Activated T-cell treated with anti-CD3 and anti-CD28 coated beads, Interleukin-2, amount 50 U/mL, for 4 hours (primary cell): ENCODE results near the gene TICAM2. TPM values are rescaled to one million over a fixed set of nuclear protein-coding genes. Genes with fewer than 3 reads are reported as not detected.
"Not testable (repeated sequence)": the region's sequence is repeated elsewhere in the genome, so short reads cannot be mapped to it uniquely, and the experiment has no call there.

Experiments
- ATAC-seq, 2 donors: fragments of 200-7000 bp; cut with Tn5 transposase; one replicate each; pipeline ENCODE4 v1.10.0; 2021
- DNase-seq: peaks from one replicate; pipeline ENCODE4 v3.0.0-alpha.2; 2020
- H3K27me3 Mint-ChIP-seq: one replicate; pipeline ENCODE4 v1.8.0; 2021; ENCODE audit warnings: low read depth, mixed read lengths
- H3K36me3 Mint-ChIP-seq: one replicate; pipeline ENCODE4 v1.8.0; 2022; ENCODE audit warnings: mixed read lengths; ENCODE audit not compliant: insufficient read depth
- H3K4me1 Mint-ChIP-seq: one replicate; pipeline ENCODE4 v1.8.0; 2021; ENCODE audit warnings: low read depth, mixed read lengths
- H3K4me3 Mint-ChIP-seq: one replicate; pipeline ENCODE4 v1.8.0; 2021; ENCODE audit warnings: mild to moderate bottlenecking, moderate library complexity, mixed read lengths
- H3K9me3 Mint-ChIP-seq: one replicate; pipeline ENCODE4 v1.8.0; 2021; ENCODE audit warnings: mixed read lengths
- total RNA-seq, 3 donors: library from RNA; stranded (reverse); gene quantifications; one replicate each; pipeline ENCODE4 v1.2.1, GENCODE V29; 2021

Gene TICAM2
- under 1 TPM; 0.18 to 0.82 (median 0.48) TPM for total RNA-seq

DNA sequence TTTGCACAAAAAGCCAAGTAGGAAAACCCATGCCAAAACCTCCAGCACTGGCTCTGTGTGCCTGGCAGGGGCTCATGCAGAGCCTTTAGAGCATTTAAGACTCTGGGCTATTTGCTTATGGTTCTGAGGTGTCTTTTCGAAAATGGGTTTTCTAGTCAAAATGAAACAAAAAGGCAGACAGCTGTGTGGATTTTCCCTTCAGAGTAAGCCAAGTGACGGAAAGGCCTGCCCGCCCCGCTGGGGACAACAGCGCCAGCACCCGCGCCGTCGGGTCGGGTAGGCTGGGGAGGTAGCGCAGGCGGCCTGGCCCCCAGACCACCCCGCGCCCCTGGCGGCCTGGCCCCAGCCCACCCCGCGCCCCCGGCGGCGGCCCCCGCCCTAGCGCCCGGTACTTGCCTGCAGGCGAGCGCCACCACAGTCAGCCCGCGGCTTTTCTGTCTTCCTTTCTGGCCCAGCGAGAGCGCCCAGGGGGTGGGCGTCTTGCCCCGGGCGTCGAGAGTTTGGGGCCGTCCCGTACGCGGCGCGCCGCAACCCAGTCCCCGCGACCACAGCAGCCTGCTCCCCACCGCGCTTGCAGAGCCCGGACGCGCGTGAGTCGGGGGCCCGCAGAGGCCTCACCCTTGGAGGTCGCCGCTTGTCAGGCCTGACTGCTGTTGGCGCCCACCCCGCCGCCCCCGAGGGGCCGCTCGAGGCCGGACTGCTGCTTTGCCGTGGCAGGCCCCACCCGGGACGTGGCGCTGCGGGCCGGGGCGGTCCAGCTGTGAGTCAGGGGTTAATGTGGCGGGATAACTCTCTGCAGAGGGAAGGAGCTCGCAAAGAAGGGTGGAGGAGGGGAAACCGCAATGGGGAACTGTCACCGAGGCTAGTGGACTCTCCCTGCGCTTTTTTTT is at the start of gene TICAM2:
TSS of gene TICAM2 (minus strand) at position 779 of the 890 bp plus-strand sequence. CDS start 21,223 bp downstream, outside the sequence.
- peak; percentile 38 for DNase-seq
- peaks cover 30% of the 10 kb centered on the region for H3K4me1 Mint-ChIP-seq
- H3K4me3 Mint-ChIP-seq: peak within 1 kb of the TSS; percentile 78
- peaks cover 5% of the 10 kb centered on the region for H3K36me3 Mint-ChIP-seq
- no peaks in the 10 kb centered on the region for H3K27me3 Mint-ChIP-seq
- ATAC-seq: peak; percentile 88 to 92
- no peaks in the 10 kb centered on the region for H3K9me3 Mint-ChIP-seq

DNA sequence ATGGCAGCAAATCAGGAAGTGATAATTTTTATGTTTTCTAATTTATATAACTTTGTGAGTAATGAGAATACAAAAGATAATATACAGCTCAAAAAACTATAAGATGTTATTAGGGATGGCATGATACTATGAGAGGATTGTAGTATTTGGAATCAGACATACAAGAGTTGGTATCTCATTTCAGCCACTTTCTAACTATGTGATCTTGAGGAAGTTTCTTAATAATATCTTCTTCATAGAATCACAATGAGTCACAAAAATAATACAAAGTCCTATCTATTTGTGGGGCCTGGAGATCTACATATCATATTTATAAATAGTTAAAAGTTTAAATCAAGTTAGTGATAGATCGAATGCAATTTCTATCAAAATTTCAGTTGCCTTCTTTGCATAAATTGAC is 47.3 kb upstream of the TICAM2 start:
- DNase-seq: no peak
- Mint-ChIP-seq H3K27me3 (peaks cover 9% of the 10 kb centered on the region), H3K36me3 (no peaks in the 10 kb centered on the region), H3K9me3 (no peaks in the 10 kb centered on the region), H3K4me1 (no peaks in the 10 kb centered on the region), H3K4me3 (no peak overlapping the region)
- ATAC-seq: no peak

DNA sequence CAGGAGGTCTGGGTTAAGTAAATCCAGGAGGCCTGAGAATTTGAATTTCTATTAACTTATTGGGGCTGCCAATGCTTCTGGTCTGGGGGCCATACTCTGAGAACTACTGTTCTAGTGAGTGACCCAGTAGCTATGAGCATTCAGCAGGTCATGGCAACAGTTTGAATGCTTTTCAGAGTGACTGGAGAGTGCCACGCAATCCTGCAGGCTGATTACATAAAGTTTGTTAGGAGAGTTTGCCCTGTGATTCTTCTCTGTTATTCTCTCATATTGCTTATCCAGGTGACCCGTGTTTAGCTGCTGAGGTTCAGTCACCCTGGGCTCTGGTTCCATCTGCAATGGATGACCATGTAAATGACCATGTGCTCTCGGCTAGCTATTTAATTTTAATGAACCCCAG is 45.8 kb upstream of the TICAM2 start:
- Mint-ChIP-seq H3K36me3 (no peaks in the 10 kb centered on the region), H3K4me3 (no peak overlapping the region), H3K4me1 (no peaks in the 10 kb centered on the region), H3K9me3 (no peaks in the 10 kb centered on the region), H3K27me3 (peaks cover 16% of the 10 kb centered on the region)
- no peak for DNase-seq
- no peak for ATAC-seq

DNA sequence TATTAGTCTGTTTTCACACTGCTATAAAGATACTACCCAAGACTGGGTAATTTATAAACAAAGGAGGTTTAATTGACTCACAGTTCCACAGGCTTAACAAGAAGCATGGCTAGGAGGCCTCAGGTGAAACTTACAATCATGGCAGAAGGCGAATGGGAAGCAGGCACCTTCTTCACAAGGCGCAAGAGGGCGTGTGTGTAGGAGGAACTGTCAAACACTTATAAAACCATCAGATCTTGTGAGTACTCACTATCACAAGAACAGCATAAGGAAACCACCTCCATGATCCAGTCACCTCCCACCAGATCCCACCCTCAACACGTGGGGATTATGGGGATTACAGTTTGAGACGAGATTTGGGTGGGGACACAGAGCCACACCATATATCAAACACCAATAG is 43.1 kb upstream of the TICAM2 start:
- peaks cover 15% of the 10 kb centered on the region for H3K27me3 Mint-ChIP-seq
- DNase-seq, H3K4me3 Mint-ChIP-seq, H3K9me3 Mint-ChIP-seq, H3K36me3 Mint-ChIP-seq, H3K4me1 Mint-ChIP-seq, ATAC-seq: not testable (repeated sequence)

DNA sequence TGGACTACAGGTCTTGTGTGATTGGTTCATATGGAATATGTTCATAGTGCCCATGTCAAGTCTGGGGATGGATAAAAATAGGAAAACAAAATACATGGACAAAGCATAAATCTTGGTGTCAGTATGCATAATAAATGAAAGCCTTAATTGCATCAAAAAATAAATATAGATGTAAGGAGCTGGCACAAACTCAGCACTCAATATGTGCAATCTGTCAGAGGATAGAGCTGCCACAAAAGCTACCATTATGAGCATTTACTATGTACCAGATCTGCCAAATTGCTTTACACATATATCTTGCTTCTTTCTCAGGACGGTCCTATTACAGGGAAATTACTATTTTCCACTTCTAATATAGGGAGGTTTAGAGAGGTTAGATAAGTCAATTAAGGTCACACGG is 41.8 kb upstream of the TICAM2 start:
- no peak for ATAC-seq

GRCh38 chr5:115641948-115642347 is 39.7 kb upstream of the TICAM2 start:
- ATAC-seq (no peak), DNase-seq (no peak)
- H3K9me3 Mint-ChIP-seq: no peaks in the 10 kb centered on the region
- no peak overlapping the region for H3K4me3 Mint-ChIP-seq
- peaks cover 14% of the 10 kb centered on the region for H3K4me1 Mint-ChIP-seq
- H3K27me3 Mint-ChIP-seq: peaks cover 15% of the 10 kb centered on the region
- H3K36me3 Mint-ChIP-seq: no peaks in the 10 kb centered on the region

More for the DNA sequence above, 41.8 kb upstream of the TICAM2 start:
- no peak for DNase-seq
- H3K36me3 Mint-ChIP-seq: no peaks in the 10 kb centered on the region
- H3K4me3 Mint-ChIP-seq: no peak overlapping the region
- peaks cover 2% of the 10 kb centered on the region for H3K4me1 Mint-ChIP-seq
- peaks cover 15% of the 10 kb centered on the region for H3K27me3 Mint-ChIP-seq
- no peaks in the 10 kb centered on the region for H3K9me3 Mint-ChIP-seq

DNA sequence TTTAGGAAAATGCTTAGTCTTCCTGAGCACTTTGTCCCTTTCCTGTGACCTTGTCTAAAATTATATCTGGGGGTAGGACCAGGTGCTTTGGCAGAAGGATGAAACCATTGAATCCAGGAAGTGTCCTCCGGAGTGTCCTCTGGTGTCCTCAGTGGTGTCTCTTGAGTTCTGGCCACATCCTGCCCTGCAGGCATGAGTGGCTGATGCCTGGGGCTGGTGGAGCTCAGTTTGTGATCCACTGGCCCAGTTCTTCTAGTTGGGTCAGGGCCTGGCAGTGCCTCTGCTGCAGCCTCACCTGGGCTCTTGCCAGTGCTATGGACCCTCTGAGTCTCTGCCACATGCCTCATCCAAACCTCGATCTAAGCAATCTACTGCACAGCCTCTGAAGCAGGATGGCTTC is 38.0 kb upstream of the TICAM2 start:
- ATAC-seq (no peak), DNase-seq (no peak)
- Mint-ChIP-seq H3K4me1 (peaks cover 14% of the 10 kb centered on the region), H3K9me3 (no peaks in the 10 kb centered on the region), H3K27me3 (peaks cover 21% of the 10 kb centered on the region), H3K36me3 (no peaks in the 10 kb centered on the region), H3K4me3 (no peak overlapping the region)

GRCh38 chr5:115639377-115639776 is 37.1 kb upstream of the TICAM2 start:
- DNase-seq (no peak), ATAC-seq (no peak)
- Mint-ChIP-seq H3K27me3 (peaks cover 14% of the 10 kb centered on the region), H3K4me1 (peaks cover 18% of the 10 kb centered on the region), H3K36me3 (no peaks in the 10 kb centered on the region), H3K9me3 (no peaks in the 10 kb centered on the region), H3K4me3 (no peak overlapping the region)

DNA sequence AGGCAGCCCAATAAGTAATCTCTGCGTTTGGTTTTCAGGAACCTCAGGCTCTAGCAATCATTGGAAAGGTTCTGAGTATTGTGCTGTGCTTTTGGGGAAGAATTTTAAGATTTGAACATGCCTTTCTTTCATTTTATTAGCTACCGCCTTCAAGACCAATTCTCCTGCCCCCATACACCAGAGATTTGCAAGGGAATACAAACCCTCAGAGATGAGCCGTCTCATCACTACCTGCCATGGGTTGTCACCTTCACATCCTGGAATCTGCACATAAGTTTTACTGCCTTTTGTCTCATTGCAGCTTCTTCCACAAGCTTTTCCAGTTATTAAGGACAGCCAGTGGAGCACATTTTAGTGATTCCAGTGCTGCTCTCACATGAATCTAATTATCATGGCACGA is 35.2 kb upstream of the TICAM2 start:
- peaks cover 8% of the 10 kb centered on the region for H3K27me3 Mint-ChIP-seq
- DNase-seq (no peak), ATAC-seq (no peak)
- no peak overlapping the region for H3K4me3 Mint-ChIP-seq
- no peaks in the 10 kb centered on the region for H3K9me3 Mint-ChIP-seq
- peaks cover 22% of the 10 kb centered on the region for H3K4me1 Mint-ChIP-seq
- no peaks in the 10 kb centered on the region for H3K36me3 Mint-ChIP-seq

DNA sequence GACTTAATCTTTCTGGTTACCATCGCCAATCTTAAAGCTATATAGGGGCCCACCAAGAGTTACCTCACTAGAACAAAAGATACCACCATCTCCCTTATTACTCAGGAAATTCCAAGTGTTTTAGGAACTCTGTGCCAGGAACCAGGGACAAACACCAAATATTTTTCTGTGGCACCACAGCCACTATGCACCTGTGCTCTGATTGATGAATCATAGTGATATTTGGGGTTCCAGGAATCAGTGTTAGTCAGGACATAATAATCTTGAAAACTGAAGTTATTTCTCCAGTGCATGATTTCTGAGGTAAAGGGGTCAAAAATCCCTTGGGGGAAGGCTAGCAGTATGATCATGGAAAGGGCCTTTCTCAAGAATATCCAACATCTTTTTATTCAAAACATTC is 33.7 kb upstream of the TICAM2 start:
- no peak for ATAC-seq
- Mint-ChIP-seq H3K36me3 (no peaks in the 10 kb centered on the region), H3K27me3 (peaks cover 5% of the 10 kb centered on the region), H3K4me3 (no peak overlapping the region), H3K4me1 (peaks cover 20% of the 10 kb centered on the region), H3K9me3 (no peaks in the 10 kb centered on the region)
- no peak for DNase-seq

DNA sequence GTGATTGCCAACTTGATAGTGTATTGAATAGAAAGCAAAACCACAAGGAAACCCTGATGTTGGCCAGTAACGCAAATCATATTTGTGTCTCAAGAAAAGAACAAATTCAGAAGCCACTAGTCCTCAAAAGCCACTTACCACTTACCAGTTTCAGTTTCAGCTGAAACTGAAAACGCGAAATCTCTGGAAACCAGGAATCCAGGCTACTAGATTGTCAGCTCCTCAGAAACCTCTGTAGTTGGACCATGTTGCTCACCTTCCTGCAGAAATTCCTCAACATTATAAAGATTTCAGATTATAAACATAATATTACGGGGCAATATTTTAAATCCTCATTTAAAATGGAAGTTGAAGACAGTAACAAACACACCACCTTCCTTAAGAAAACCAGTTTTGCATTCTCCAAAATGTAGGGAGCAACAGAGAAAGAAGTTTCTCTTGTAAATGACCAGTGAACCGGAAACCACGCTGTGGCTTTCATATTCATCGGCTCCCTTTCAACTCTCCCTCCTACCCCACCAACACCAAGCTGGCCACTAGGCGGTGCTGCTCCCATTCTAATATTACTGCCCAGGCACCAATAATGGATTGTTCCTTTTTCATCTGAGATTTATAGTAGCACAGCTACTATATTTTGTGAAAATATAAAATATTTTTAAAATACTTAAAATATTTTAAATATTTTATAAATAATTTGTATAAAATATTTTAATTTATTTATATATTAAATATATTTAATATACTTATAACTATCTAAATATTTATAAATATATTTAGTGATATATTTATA is 32.3 kb upstream of the TICAM2 start:
- Mint-ChIP-seq H3K4me1 (peaks cover 20% of the 10 kb centered on the region), H3K9me3 (no peaks in the 10 kb centered on the region), H3K4me3 (peak overlapping the region; percentile 51), H3K27me3 (peaks cover 5% of the 10 kb centered on the region), H3K36me3 (no peaks in the 10 kb centered on the region)
- ATAC-seq: peak; percentile 54 to 56
- DNase-seq: peak; percentile 78

- H3K4me3 Mint-ChIP-seq: no peak overlapping the region
- ATAC-seq (no peak), DNase-seq (no peak)
- no peaks in the 10 kb centered on the region for H3K27me3 Mint-ChIP-seq
- no peaks in the 10 kb centered on the region for H3K9me3 Mint-ChIP-seq
- peaks cover 19% of the 10 kb centered on the region for H3K4me1 Mint-ChIP-seq
- H3K36me3 Mint-ChIP-seq: no peaks in the 10 kb centered on the region
Measured at GRCh38 chr5:115629903-115630302, 27.6 kb upstream of the TICAM2 start.

- Mint-ChIP-seq H3K9me3 (no peaks in the 10 kb centered on the region), H3K4me1 (peaks cover 18% of the 10 kb centered on the region), H3K36me3 (no peaks in the 10 kb centered on the region), H3K27me3 (no peaks in the 10 kb centered on the region), H3K4me3 (no peak overlapping the region)
- ATAC-seq (no peak), DNase-seq (no peak)
Measured at GRCh38 chr5:115627295-115627865, 25.1 kb upstream of the TICAM2 start.

- Mint-ChIP-seq H3K9me3 (no peaks in the 10 kb centered on the region), H3K27me3 (no peaks in the 10 kb centered on the region), H3K36me3 (peaks cover 3% of the 10 kb centered on the region), H3K4me1 (peaks cover 24% of the 10 kb centered on the region), H3K4me3 (no peak overlapping the region)
- peak; percentile 15 to 20 for ATAC-seq
- no peak for DNase-seq
Measured at GRCh38 chr5:115626445-115626823, 24.2 kb upstream of the TICAM2 start.
